ENCODE results near the gene PARD3B.

The PARD3B gene

GRCh38 chr2:205642599-205643356, 1097.5 kb downstream of the PARD3B start:
- no peak for FAIRE-seq

- FAIRE-seq = no peak
These were observed 1098.2 kb downstream of the PARD3B start for GRCh38 chr2:205643391-205643885.

- FAIRE-seq = no peak
These were observed 1098.7 kb downstream of the PARD3B start for GRCh38 chr2:205644018-205644417.

- FAIRE-seq = no peak
These were observed 1101.4 kb downstream of the PARD3B start for GRCh38 chr2:205646680-205647079.

- no peak for FAIRE-seq
These were observed 1105.2 kb downstream of the PARD3B start for GRCh38 chr2:205650450-205650849.

GRCh38 chr2:205650931-205651330, 1105.7 kb downstream of the PARD3B start:
- no peak for FAIRE-seq

- no peak for FAIRE-seq
These were observed 1106.4 kb downstream of the PARD3B start for GRCh38 chr2:205651719-205652118.

GRCh38 chr2:205654878-205655605, 1109.8 kb downstream of the PARD3B start:
- no peak for FAIRE-seq

GRCh38 chr2:205655779-205656456, 1110.6 kb downstream of the PARD3B start:
- no peak for FAIRE-seq

- no peak for FAIRE-seq
These were observed 1111.2 kb downstream of the PARD3B start for GRCh38 chr2:205656461-205656860.

- no peak for FAIRE-seq
These were observed 1111.7 kb downstream of the PARD3B start for GRCh38 chr2:205656941-205657340.

- FAIRE-seq = no peak
These were observed 1112.3 kb downstream of the PARD3B start for GRCh38 chr2:205657579-205657978.

GRCh38 chr2:205658068-205658467, 1112.8 kb downstream of the PARD3B start:
- FAIRE-seq = no peak

- no peak for FAIRE-seq
These were observed 1113.3 kb downstream of the PARD3B start for GRCh38 chr2:205658572-205658971.

- no peak for FAIRE-seq
These were observed 1114.6 kb downstream of the PARD3B start for GRCh38 chr2:205659922-205660321.

GRCh38 chr2:205660521-205661124, 1115.3 kb downstream of the PARD3B start:
- FAIRE-seq = no peak

GRCh38 chr2:205661281-205661680, 1116.0 kb downstream of the PARD3B start:
- no peak for FAIRE-seq

GRCh38 chr2:205662206-205662965, 1117.1 kb downstream of the PARD3B start:
- FAIRE-seq = no peak

- FAIRE-seq = no peak
These were observed 1120.5 kb downstream of the PARD3B start for GRCh38 chr2:205665791-205666190.

All from G401.6 (cell line).